HG02870 (cell line): Measurements from ENCODE around the gene TMEM63B.

Source experiments
- ATAC-seq: cut with Tn5 transposase; IDR thresholded peaks from one replicate; pipeline ENCODE4 v1.9.1; 2021; ENCODE audit warnings: mild to moderate bottlenecking, moderate library complexity; ENCODE audit not compliant: unreplicated experiment

TMEM63B gene

GRCh38 chr6:44116641-44117382 is 10.5 kb upstream of the TMEM63B start:
- no peak for ATAC-seq

- no peak for ATAC-seq
Observed at GRCh38 chr6:44117397-44118128, 9.8 kb upstream of the TMEM63B start.

GRCh38 chr6:44119704-44120262 is 7.6 kb upstream of the TMEM63B start:
- no peak for ATAC-seq

GRCh38 chr6:44120692-44121443 is 6.5 kb upstream of the TMEM63B start:
- no peak for ATAC-seq

- no peak for ATAC-seq
Observed at GRCh38 chr6:44122801-44123200, 4.6 kb upstream of the TMEM63B start.

- no peak for ATAC-seq
Observed at GRCh38 chr6:44123544-44123943, 3.8 kb upstream of the TMEM63B start.

GRCh38 chr6:44126320-44127149 is 819 bp upstream of the TMEM63B start:
- ATAC-seq, result peak; percentile 70

- ATAC-seq, result no peak
Observed at GRCh38 chr6:44128020-44128917, 915 bp downstream of the TMEM63B start.

- ATAC-seq, result no peak
Observed at GRCh38 chr6:44129841-44130322, 2.5 kb downstream of the TMEM63B start.

- no peak for ATAC-seq
Observed at GRCh38 chr6:44131892-44132291, 4.5 kb downstream of the TMEM63B start.

GRCh38 chr6:44132476-44132875 is 5.1 kb downstream of the TMEM63B start:
- ATAC-seq, result no peak

GRCh38 chr6:44133003-44133931 is 5.9 kb downstream of the TMEM63B start:
- no peak for ATAC-seq

GRCh38 chr6:44133981-44134711 is 6.8 kb downstream of the TMEM63B start:
- no peak for ATAC-seq

GRCh38 chr6:44135173-44135758 is 7.9 kb downstream of the TMEM63B start:
- ATAC-seq, result no peak

GRCh38 chr6:44135875-44136274 is 8.5 kb downstream of the TMEM63B start:
- no peak for ATAC-seq

- ATAC-seq, result no peak
Observed at GRCh38 chr6:44138717-44139350, 11.5 kb downstream of the TMEM63B start.

GRCh38 chr6:44139351-44139743 is 12.0 kb downstream of the TMEM63B start:
- ATAC-seq, result no peak
